SK-N-SH treated with all-trans-retinoic acid at 6 μM for 48 hours (cell line): ENCODE results near the gene TRIM66.

Experiments used
- ZNF565 ChIP-seq: fragments of 450-650 bp; formaldehyde crosslinking; conservative IDR thresholded peaks from 2 replicates; pipeline ENCODE4 v1.5.0; 2020; ENCODE audit warnings: low read depth, mild to moderate bottlenecking, moderate library complexity
- ZNF70 ChIP-seq: fragments of 450-650 bp; formaldehyde crosslinking; IDR thresholded peaks from 2 replicates; pipeline ENCODE4 v1.5.0; 2020; ENCODE audit warnings: mild to moderate bottlenecking, moderate library complexity
- TF ChIP-seq, protein P1 (sequence below): fragments of 250-450 bp; sonication (Bioruptor Pico); IDR thresholded peaks from 2 replicates; pipeline ENCODE4 v1.8.0; 2020; ENCODE audit warnings: mild to moderate bottlenecking, moderate library complexity, borderline replicate concordance

GRCh38 chr11:8717544-8717875 is 35.0 kb upstream of the TRIM66 start:
- TF ChIP-seq, protein P1, sequence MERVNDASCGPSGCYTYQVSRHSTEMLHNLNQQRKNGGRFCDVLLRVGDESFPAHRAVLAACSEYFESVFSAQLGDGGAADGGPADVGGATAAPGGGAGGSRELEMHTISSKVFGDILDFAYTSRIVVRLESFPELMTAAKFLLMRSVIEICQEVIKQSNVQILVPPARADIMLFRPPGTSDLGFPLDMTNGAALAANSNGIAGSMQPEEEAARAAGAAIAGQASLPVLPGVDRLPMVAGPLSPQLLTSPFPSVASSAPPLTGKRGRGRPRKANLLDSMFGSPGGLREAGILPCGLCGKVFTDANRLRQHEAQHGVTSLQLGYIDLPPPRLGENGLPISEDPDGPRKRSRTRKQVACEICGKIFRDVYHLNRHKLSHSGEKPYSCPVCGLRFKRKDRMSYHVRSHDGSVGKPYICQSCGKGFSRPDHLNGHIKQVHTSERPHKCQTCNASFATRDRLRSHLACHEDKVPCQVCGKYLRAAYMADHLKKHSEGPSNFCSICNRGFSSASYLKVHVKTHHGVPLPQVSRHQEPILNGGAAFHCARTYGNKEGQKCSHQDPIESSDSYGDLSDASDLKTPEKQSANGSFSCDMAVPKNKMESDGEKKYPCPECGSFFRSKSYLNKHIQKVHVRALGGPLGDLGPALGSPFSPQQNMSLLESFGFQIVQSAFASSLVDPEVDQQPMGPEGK (CRISPR knock-in tag) = no peak
- no peak for TF ChIP-seq ZNF565 (CRISPR knock-in tag)
- no peak for TF ChIP-seq ZNF70
